H1 (cell line): ENCODE measurements around the gene GALNT17.

Experiments
- BCL11A ChIP-seq, 2 experiments: IDR thresholded peaks; one replicate each; pipeline ENCODE4 v1.6.1; 2011; ENCODE audit warnings: low read depth in 2 of 2, low read length in 2 of 2, mild to moderate bottlenecking in 2 of 2
- CEBPB ChIP-seq: IDR thresholded peaks from 2 replicates; pipeline ENCODE4 v1.6.1; 2012; ENCODE audit warnings: low read depth, low read length
- EGR1 ChIP-seq: IDR thresholded peaks from 2 replicates; pipeline ENCODE4 v1.6.1; 2011; ENCODE audit warnings: low read depth, low read length, borderline replicate concordance
- POLR2A ChIP-seq, 2 experiments: IDR thresholded peaks; 1 replicate in 1 of 2; 2 replicates in 1 of 2; pipeline ENCODE4 v1.6.1; 2011; ENCODE audit warnings: low read depth in 2 of 2, low read length in 2 of 2, mild to moderate bottlenecking in 2 of 2; ENCODE audit errors: control extremely low read depth in 1 of 2
- RAD21 ChIP-seq, 2 experiments: IDR thresholded peaks in 1 of 2; conservative IDR thresholded peaks in 1 of 2; 2 replicates each; pipeline ENCODE4 v1.6.1; 2011; ENCODE audit warnings: low read depth in 2 of 2, low read length in 2 of 2, improper control_type of control experiment in 1 of 2, inconsistent platforms in 1 of 2, mild to moderate bottlenecking in 1 of 2, moderate library complexity in 1 of 2
- RFX5 ChIP-seq: IDR thresholded peaks from 2 replicates; pipeline ENCODE4 v1.6.1; 2011; ENCODE audit warnings: low read depth, low read length, improper control_type of control experiment, borderline replicate concordance
- SRF ChIP-seq: IDR thresholded peaks from 2 replicates; pipeline ENCODE4 v1.6.1; 2011; ENCODE audit warnings: mild to moderate bottlenecking, low read depth, low read length, moderate library complexity
- TBP ChIP-seq: IDR thresholded peaks from 2 replicates; pipeline ENCODE4 v1.6.1; 2011; ENCODE audit warnings: low read depth, low read length, improper control_type of control experiment
- TF ChIP-seq, protein P1 (sequence below), 3 experiments: IDR thresholded peaks; 1 replicate in 2 of 3; 2 replicates in 1 of 3; pipeline versions ENCODE4 v1.5.1 to v1.6.1; 2011; ENCODE audit warnings: low read length in 3 of 3, mild to moderate bottlenecking in 3 of 3, inconsistent platforms in 2 of 3, low read depth in 1 of 3, moderate library complexity in 1 of 3; ENCODE audit not compliant: insufficient read depth in 1 of 3; ENCODE audit errors: control extremely low read depth in 1 of 3

DNA sequence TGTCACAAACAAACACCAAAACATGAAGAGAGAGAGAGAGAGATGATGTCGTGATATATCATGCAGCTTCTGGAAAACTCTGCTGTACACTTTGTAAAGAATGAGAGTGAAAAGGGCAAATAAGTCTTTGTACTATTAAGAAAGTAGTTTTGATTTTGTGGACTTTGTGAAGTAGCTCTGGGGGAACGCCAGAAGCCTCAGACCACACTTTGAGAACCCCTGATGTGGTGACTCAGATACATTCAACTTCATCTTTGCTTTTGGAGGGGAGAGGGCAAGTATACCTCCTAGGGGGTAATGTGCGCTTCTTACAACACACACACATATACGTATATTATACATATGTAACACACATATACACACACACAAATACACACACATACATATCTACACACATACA, 84.3 kb downstream of the GALNT17 start:
- no peak for TF ChIP-seq RAD21 (IDR thresholded peaks at IDR 0.05 in 1 of 2, conservative IDR thresholded peaks at IDR 0.05 in 1 of 2; ENCODE audit: low read depth in 2 of 2, low read length in 2 of 2)
- TF ChIP-seq, protein P1, sequence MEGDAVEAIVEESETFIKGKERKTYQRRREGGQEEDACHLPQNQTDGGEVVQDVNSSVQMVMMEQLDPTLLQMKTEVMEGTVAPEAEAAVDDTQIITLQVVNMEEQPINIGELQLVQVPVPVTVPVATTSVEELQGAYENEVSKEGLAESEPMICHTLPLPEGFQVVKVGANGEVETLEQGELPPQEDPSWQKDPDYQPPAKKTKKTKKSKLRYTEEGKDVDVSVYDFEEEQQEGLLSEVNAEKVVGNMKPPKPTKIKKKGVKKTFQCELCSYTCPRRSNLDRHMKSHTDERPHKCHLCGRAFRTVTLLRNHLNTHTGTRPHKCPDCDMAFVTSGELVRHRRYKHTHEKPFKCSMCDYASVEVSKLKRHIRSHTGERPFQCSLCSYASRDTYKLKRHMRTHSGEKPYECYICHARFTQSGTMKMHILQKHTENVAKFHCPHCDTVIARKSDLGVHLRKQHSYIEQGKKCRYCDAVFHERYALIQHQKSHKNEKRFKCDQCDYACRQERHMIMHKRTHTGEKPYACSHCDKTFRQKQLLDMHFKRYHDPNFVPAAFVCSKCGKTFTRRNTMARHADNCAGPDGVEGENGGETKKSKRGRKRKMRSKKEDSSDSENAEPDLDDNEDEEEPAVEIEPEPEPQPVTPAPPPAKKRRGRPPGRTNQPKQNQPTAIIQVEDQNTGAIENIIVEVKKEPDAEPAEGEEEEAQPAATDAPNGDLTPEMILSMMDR (IDR thresholded peaks at IDR 0.05; ENCODE audit: control extremely low read depth in 1 of 3, insufficient read depth in 1 of 3, low read depth in 1 of 3, low read length in 3 of 3), result no peak
- TF ChIP-seq SRF, result no peak
- no peak for TF ChIP-seq CEBPB
- TF ChIP-seq BCL11A (IDR thresholded peaks at IDR 0.05; ENCODE audit: low read depth in 2 of 2, low read length in 2 of 2), result no peak
- no peak for TF ChIP-seq RFX5
- TF ChIP-seq TBP, result no peak
- TF ChIP-seq POLR2A (IDR thresholded peaks at IDR 0.05; ENCODE audit: control extremely low read depth in 1 of 2, low read depth in 2 of 2, low read length in 2 of 2), result no peak
- no peak for TF ChIP-seq EGR1
